BLaER1 (cell line): ENCODE results near the gene S100A4.
A peak's percentile ranks its signal among the peaks of the same experiment; 100 is the strongest.

Source experiments
- H3K27ac ChIP-seq: shearing (Covaris generic); formaldehyde crosslinking; 2 replicates; pipeline ENCODE4 v1.8.1; 2022
- H3K27me3 ChIP-seq: shearing (Covaris generic); formaldehyde crosslinking; 2 replicates; pipeline ENCODE4 v1.8.1; 2022
- H3K36me3 ChIP-seq: shearing (Covaris generic); formaldehyde crosslinking; 2 replicates; pipeline ENCODE4 v1.8.1; 2022
- H3K4me1 ChIP-seq: shearing (Covaris generic); formaldehyde crosslinking; 2 replicates; pipeline ENCODE4 v1.8.1; 2022
- H3K4me2 ChIP-seq: shearing (Covaris generic); formaldehyde crosslinking; 2 replicates; pipeline ENCODE4 v1.8.1; 2022
- H3K4me3 ChIP-seq: shearing (Covaris generic); formaldehyde crosslinking; 2 replicates; pipeline ENCODE4 v1.8.1; 2022
- H3K9ac ChIP-seq: shearing (Covaris generic); formaldehyde crosslinking; 2 replicates; pipeline ENCODE4 v1.8.1; 2022
- H3K9me3 ChIP-seq: shearing (Covaris generic); formaldehyde crosslinking; 2 replicates; pipeline ENCODE4 v1.8.1; 2022
- H4K20me1 ChIP-seq: shearing (Covaris generic); formaldehyde crosslinking; 2 replicates; pipeline ENCODE4 v1.8.1; 2022
- Cebpa-rat ChIP-seq: shearing (Covaris generic); IDR thresholded peaks from 2 replicates; pipeline ENCODE4 v1.8.1; 2022

Gene S100A4

DNA sequence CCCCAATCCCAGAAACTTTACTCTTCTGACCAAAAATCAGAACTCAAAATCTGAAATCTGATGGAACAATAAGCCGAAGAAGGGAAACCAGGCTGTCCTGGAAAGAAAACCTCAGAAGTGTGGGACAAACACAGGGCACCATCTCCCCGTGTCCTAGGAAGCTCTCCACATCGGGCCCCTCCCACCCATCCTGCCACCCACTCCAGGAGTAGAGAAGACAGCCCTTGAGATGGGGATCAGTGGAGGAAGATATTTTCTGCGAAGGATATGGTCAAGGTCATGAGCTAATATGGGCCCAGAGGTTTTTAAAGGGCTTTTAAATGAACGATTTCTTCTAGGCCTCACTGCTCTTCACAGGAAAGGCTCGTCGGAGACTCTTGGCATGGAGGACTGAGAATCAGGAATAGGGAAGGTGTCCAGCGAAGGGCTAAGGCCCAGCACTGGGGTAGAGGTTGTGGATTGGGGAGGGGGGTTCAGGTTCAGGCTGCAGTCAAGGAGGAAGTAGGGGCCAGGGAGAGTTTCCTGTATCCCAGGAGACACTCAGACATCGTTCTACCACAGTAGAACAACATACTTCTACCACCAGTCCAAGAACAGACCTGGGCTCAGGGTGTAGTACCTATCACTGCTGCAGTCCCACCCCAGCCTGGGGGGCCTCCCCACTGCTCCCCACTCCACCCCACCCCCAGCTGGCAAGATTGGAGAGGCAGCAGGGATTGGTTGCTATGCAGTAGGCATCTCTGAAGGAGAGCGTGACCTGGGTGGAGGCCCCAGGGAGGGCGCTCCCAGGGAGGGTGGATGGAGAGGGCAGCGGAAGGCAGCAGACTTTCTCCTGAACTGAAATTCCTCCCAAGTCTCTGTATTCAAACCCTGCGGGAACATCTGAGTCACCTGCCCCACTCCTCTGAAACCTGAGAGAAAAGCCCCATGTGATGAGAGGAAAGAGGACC is 3.7 kb downstream of the S100A4 start:
- Histone ChIP-seq H3K27me3 (0 out of 2 replicates have a peak, but pooled peaks cover under 1% of the 10 kb centered on the region), H3K4me2 (peak overlapping the region; percentile 86), H3K9ac (no peak overlapping the region), H4K20me1 (no peaks in the 10 kb centered on the region), H3K4me3 (no peak overlapping the region), H3K9me3 (no peaks in the 10 kb centered on the region), H3K4me1 (peaks cover 76% of the 10 kb centered on the region), H3K27ac (peak overlapping the region; percentile 74), H3K36me3 (no peaks in the 10 kb centered on the region)
- TF ChIP-seq Cebpa-rat: no peak

DNA sequence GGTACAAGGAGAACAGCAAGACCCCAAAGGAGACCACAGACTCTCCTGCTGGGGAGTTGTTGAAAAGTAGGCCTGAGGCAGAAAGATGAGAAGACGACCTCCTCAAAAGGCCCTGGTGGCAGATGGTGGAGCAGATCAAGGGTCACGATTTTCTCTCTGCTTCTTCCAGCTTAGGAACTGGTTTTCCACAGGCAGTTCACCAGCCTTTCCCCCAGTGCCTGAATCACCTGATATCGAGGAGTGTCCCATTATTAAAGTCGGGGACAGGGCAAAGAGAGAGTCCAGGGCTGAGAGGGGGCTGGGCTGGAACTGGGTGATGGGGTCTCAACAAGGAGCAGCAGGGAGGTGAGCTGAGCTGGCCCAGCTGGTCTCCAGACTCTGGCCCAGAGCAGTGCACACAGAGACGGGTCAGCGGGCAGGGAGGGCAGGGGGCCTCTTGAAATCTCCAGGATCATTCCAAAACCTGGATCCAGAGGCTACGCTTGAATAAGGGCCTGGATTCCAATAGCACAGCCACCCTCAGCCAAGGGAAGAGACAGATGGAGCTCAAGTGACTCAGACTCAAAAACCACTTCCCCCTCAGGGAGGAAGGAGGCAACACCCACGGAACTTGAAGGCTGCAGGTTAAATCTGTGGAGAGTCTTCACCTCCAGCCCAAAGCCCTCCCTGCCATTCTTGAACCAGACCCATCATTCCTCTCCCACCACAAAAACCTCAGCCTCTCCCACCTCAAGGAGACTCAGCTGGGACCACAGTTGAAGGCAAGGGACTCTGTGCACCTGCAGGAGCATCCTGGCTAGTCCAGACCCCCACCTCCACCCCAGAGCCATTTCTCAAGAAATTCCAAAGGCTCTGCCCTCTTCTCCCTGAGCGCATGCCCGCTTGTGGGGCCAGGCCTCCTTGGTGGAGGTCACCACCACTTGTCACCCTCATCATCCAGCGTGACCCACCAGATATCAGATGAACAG is 4.9 kb downstream of the S100A4 start, which contains the start of gene S100A5:
S100A5 (minus strand) TSS at position 541 of the 968 bp plus-strand sequence. CDS start 743 bp downstream, outside the sequence.
- Histone ChIP-seq H3K4me3 (no peak within 1 kb of the TSS; the same call in 1 of the 2 replicates), H3K27me3 (peaks cover 12% of the 10 kb centered on the region), H4K20me1 (no peaks in the 10 kb centered on the region), H3K9me3 (no peaks in the 10 kb centered on the region), H3K9ac (peak within 1 kb of the TSS; percentile 46), H3K36me3 (no peaks in the 10 kb centered on the region), H3K27ac (peak within 1 kb of the TSS; percentile 74), H3K4me1 (peaks cover 75% of the 10 kb centered on the region), H3K4me2 (peak within 1 kb of the TSS; percentile 86)
- TF ChIP-seq Cebpa-rat: no peak

DNA sequence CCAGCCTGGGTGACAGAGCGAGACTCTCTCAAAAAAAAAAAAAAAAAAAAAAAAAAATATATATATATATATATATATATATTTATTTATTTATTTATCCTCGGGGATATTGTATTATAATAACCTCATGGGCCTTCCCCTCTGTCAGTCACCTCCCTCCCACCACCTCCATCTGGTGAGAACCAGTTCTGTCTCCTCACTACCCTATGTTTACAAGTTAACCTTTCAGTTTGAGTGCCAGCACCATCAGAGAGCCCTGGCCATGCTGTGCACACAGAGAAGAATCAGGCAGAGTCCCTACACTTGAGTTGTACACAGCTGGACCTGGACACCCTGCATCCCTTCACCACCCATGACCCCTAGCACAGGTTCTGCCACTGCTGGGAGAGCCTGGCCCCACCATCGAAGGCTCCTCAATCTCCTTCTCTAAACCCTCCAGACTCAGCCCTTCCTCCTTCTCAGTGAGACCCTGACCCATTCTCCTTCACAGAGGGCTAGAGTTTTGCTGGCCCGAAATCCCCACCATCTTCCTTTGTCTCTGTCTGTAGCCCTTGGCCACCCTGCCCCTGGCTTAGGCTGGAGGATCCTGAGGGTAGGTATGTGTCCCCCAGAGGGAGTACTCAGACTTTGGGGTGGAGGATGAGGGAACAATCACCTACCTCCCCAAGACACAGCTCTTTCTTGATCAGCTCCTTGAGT is 6.1 kb downstream of the S100A4 start:
- Histone ChIP-seq H3K4me2 (peak overlapping the region; percentile 86), H3K27ac (peak overlapping the region; percentile 74), H3K36me3 (no peaks in the 10 kb centered on the region), H3K27me3 (peaks cover 20% of the 10 kb centered on the region), H3K9me3 (no peaks in the 10 kb centered on the region), H3K4me3 (no peak overlapping the region), H3K4me1 (peaks cover 71% of the 10 kb centered on the region), H3K9ac (no peak overlapping the region; the same call in 1 of the 2 replicates), H4K20me1 (no peaks in the 10 kb centered on the region)
- no peak for TF ChIP-seq Cebpa-rat

DNA sequence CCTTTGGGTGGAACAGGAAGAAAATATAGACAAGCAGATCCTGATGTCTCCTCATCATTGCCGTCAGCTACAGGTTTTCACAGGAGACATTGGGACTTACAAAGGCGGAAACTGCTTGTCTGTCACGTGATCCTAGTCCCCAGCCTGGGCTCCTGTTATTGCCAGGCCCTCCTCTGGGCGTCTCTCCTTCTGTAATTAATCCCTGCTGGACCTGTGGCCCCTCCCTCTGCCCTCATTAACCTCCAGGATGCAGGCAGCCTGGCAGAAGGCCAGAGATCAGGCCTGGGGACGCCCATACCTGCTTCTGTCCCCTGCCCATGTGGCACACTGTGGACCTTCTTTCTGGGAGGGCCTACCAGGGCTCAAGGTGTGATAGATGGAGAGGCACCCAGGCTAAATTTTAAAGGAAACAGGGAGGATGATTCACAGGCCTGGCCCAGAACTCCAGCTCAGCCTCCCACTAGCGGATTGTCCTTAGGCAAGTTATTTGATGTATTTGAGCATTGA is 7.2 kb downstream of the S100A4 start:
- Histone ChIP-seq H3K4me3 (no peak overlapping the region), H3K27me3 (peaks cover 20% of the 10 kb centered on the region), H3K36me3 (no peaks in the 10 kb centered on the region), H3K9ac (no peak overlapping the region), H3K9me3 (no peaks in the 10 kb centered on the region), H3K27ac (no peak overlapping the region), H4K20me1 (no peaks in the 10 kb centered on the region), H3K4me2 (no peak overlapping the region), H3K4me1 (peaks cover 62% of the 10 kb centered on the region)
- no peak for TF ChIP-seq Cebpa-rat

DNA sequence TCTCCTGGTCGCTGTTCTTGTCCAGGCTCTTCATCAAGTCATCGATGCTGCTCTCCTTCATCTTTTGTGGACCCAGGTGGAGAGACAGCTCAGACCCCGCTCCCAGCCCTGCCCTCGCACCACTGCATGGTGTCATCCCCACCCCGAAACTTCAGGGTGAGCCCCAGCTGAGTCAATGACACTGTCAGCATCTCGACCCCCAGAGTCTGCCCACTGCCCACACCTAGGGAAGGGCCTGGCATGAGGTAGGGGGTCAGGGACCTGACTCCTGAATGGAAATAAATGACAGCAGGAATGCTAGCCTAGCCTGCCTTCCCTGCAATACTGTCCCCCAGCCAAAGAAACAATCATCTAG is 8.3 kb downstream of the S100A4 start:
- Histone ChIP-seq H3K4me3 (no peak overlapping the region), H3K27ac (no peak overlapping the region)

DNA sequence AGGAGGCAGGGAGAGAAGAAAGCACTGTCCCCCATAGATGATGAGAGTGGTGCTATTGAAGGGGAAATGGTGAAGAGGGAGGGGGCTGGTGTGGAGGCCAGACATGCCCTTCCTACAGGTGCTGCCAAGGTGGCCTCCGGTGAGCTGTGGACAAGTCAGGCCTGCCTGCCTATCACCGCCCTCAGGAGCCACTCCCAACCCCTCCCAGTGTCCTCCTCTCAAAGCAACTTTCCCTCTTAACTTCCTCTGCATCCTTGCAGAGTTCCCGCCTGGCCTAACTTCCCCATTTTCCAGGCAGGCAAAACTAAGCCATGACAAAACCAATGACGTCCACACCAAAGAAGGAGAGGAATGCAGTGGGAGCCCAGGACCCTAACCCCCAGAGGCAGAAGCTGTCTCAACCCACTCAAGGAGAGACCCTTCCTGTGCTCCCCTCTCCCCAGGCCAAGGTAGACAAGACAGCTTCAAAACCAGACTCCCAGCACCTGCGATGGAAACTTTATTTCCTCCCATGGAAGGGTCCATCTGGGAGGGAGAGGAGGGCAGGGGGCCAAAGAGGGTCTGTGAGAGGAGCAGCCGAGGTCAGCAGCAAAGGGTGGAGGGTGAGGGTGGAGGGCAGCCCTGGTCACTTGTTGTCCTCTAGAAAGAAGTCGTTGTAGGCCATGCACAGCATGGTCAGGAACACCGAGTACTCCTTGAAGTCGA is 8.8 kb downstream of the S100A4 start:
- no peak for TF ChIP-seq Cebpa-rat
- H3K27ac ChIP-seq: no peak overlapping the region
- no peaks in the 10 kb centered on the region for H3K9me3 ChIP-seq
- H3K36me3 ChIP-seq: no peaks in the 10 kb centered on the region
- no peaks in the 10 kb centered on the region for H4K20me1 ChIP-seq
- H3K27me3 ChIP-seq: peaks cover 20% of the 10 kb centered on the region
- H3K4me3 ChIP-seq: peak overlapping the region; percentile 60; the same call in 1 of the 2 replicates
- H3K9ac ChIP-seq: no peak overlapping the region
- peaks cover 62% of the 10 kb centered on the region for H3K4me1 ChIP-seq
- H3K4me2 ChIP-seq: peak overlapping the region; percentile 91

More for the DNA sequence above, 8.3 kb downstream of the S100A4 start:
- no peak overlapping the region for H3K4me2 ChIP-seq
- no peaks in the 10 kb centered on the region for H3K9me3 ChIP-seq
- no peaks in the 10 kb centered on the region for H4K20me1 ChIP-seq
- peaks cover 62% of the 10 kb centered on the region for H3K4me1 ChIP-seq
- no peak for TF ChIP-seq Cebpa-rat
- peaks cover 20% of the 10 kb centered on the region for H3K27me3 ChIP-seq
- H3K36me3 ChIP-seq: no peaks in the 10 kb centered on the region
- H3K9ac ChIP-seq: no peak overlapping the region

DNA sequence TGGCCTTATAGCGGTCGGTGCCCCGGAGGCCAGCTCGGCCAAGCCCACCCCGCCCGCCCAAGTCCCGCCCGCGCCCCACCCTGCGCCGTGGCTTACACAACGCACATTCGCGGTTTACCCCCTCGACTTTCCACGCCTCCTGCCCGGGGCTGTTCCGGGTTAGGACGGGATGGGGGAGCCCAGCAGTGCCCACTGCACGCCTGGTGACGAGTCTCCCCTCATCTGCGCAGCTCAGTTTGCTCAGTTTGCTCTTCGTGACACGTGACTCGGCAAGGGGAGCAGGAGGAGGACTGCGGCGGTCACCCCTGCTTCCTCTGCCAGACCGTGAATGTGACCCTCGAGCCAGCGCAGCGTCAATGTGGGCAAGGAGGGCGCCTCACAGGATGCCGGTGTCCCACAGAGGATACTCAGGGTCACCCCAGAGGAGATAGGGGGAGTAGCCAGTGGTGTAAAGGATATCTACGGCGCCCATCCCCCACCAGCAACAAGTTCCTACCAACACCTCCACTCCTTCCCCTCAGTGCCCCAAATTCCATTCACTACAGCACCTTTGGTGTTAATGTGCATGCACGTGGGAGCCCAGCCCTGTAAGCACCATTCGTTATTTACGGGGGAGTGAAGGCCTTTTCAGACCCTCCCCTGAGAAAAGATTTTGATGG is 9.5 kb downstream of the S100A4 start:
- Histone ChIP-seq H3K4me2 (peak overlapping the region; percentile 91), H3K36me3 (no peaks in the 10 kb centered on the region), H3K27ac (peak overlapping the region; percentile 62; the same call in 1 of the 2 replicates), H3K4me1 (peaks cover 57% of the 10 kb centered on the region), H3K4me3 (peak overlapping the region; percentile 60), H3K9ac (peak overlapping the region; percentile 62), H3K27me3 (peaks cover 20% of the 10 kb centered on the region), H4K20me1 (no peaks in the 10 kb centered on the region), H3K9me3 (no peaks in the 10 kb centered on the region)
- no peak for TF ChIP-seq Cebpa-rat
